Activated CD4-positive, alpha-beta memory T cell treated with anti-CD3 and anti-CD28 coated beads for 36 hours (primary cell): Measurements from ENCODE around the gene CDK5RAP1. TPM values are rescaled to one million over a fixed set of nuclear protein-coding genes. Genes with fewer than 3 reads are reported as not detected.
"Not testable (repeated sequence)": the region's sequence is repeated elsewhere in the genome, so short reads cannot be mapped to it uniquely, and the experiment has no call there.

ENCODE experiments used
- CTCF ChIA-PET: fragments of 350-600 bp; sonication (Branson Sonifier 250); formaldehyde crosslinking; loops from one replicate; lab custom pipeline; 2021; ENCODE audit warnings: antibody characterized with exemption, inconsistent platforms; lab: Charles Lee
- POLR2A ChIA-PET: fragments of 350-600 bp; sonication (Branson Sonifier 250); formaldehyde crosslinking; loops from one replicate; lab custom pipeline; 2021; ENCODE audit warnings: antibody characterized with exemption; lab: Charles Lee
- DNase-seq: peaks from one replicate; pipeline ENCODE4 v3.0.0-alpha.2; 2020
- H3K27ac Mint-ChIP-seq: one replicate; pipeline ENCODE4 v1.8.0; 2021; ENCODE audit warnings: mixed read lengths
- H3K27me3 Mint-ChIP-seq: one replicate; pipeline ENCODE4 v1.8.0; 2021; ENCODE audit warnings: mixed read lengths
- H3K36me3 Mint-ChIP-seq: one replicate; pipeline ENCODE4 v1.8.0; 2021; ENCODE audit warnings: mixed read lengths
- H3K4me1 Mint-ChIP-seq: one replicate; pipeline ENCODE4 v1.8.0; 2021; ENCODE audit warnings: low read depth, mixed read lengths
- H3K4me3 Mint-ChIP-seq: one replicate; pipeline ENCODE4 v1.8.0; 2021; ENCODE audit warnings: mild to moderate bottlenecking, mixed read lengths
- H3K9me3 Mint-ChIP-seq: one replicate; pipeline ENCODE4 v1.8.0; 2021; ENCODE audit warnings: mixed read lengths
- intact Hi-C: fragments of 100-400 bp; cut with micrococcal nuclease; formaldehyde crosslinking; loops from one replicate; pipeline ENCODE4 v1.15.1; 2023
- total RNA-seq, 2 experiments: library from RNA; stranded (reverse); gene quantifications; one replicate each; pipeline ENCODE4 v1.2.3, GENCODE V29; 2021

Gene CDK5RAP1
- total RNA-seq, 2 experiments from 2014 or later, result 39.6 to 40.3 TPM

DNA sequence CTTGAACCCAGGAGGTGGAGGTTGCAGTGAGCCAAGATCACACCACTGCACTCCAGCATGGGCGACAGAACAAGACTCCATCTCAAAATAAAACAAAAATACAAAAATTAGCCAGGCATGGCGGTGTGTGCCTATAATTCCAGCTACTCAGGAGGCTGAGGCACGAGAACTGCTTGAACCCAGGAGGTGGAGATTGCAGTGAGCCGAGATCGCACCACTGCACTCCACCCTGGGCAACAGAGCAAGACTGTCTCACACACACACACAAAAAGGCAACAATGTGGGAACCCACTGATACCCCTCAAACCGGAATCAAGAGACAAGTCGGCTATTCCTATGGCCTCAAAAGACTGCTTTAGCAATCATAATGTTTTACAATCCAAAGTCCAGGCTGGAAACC lies 39.2 kb upstream of the CDK5RAP1 start:
- H3K27me3 Mint-ChIP-seq, CTCF ChIA-PET, POLR2A ChIA-PET, H3K36me3 Mint-ChIP-seq, H3K27ac Mint-ChIP-seq, H3K9me3 Mint-ChIP-seq, DNase-seq, H3K4me3 Mint-ChIP-seq: not testable (repeated sequence)
- peaks cover 17% of the 10 kb centered on the region for H3K4me1 Mint-ChIP-seq
- intact Hi-C loops, result loop anchor here (5.0 kb wide), 2 partner anchors 227 to 292 kb away; partner anchors contain the start of genes ACTL10 and ZNF341

DNA sequence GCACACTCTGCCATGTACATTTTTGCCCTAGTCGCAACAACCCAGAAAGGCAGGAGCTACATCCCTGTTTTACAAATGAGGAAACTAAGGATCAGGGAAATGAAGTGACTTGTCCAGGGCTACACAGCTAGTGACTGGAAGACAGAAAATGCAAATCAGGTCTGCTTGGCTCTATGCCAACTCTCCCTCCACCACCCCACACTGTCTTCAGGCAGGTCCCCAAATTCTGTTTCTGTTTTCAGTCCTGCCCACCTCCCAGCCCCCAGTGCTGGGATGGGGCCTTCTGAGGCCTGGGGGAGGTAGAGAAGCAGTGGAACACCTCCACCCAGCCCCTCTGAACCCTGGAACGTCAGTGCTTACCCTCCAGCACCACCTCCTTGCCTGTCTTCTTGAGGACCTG lies 37.2 kb upstream of the CDK5RAP1 start:
- H3K4me3 Mint-ChIP-seq, result no peak overlapping the region
- no peaks in the 10 kb centered on the region for H3K36me3 Mint-ChIP-seq
- H3K27ac Mint-ChIP-seq, result no peak overlapping the region
- ChIA-PET POLR2A (no interaction called here), CTCF (interaction anchor here (0.9 to 1.4 kb wide), 2 partner anchors 19 to 229 kb away, joined by 3 to 5 read pairs; no protein-coding TSS in a partner anchor)
- DNase-seq, result no peak
- peaks cover 7% of the 10 kb centered on the region for H3K4me1 Mint-ChIP-seq
- intact Hi-C loops, result no loop called here
- no peaks in the 10 kb centered on the region for H3K9me3 Mint-ChIP-seq
- no peaks in the 10 kb centered on the region for H3K27me3 Mint-ChIP-seq

DNA sequence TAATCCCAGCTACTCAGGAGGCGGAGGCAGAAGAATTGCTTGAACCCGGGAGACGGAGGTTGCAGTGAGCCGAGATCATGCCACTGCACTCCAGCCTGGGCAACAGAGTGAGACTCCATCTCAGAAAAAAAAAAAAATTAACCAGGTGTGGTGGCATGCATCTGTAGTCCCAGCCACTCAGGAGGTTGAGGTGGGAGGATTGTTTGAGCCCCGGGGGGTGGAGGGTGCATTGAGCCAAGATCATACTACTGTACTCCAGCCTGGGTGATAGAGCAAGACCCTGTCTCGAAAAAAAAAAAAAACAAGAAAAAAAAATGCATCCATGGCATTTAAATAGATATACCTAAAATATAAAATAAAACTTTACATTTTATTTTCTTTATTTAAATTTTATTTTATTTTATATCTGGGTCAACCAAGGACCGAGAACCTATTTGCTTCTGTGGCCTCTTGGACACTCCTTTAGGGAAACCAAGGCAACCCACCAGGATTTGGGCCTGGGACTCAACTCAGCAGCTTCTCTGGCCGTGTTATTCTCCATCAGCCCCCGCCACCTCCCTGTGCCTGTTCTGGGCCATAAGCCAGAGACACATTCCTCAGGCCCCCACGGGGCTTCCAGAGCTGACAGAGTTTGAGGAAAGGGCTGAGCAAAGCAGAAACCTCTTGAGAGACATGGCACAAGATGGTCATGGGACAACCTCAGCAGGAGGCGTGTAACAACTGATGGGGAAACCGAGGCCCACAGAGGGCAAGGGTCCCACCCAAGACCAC lies 36.0 kb upstream of the CDK5RAP1 start:
- no peak for DNase-seq
- Mint-ChIP-seq H3K27me3 (no peaks in the 10 kb centered on the region), H3K4me1 (no peaks in the 10 kb centered on the region), H3K4me3 (no peak overlapping the region), H3K9me3 (no peaks in the 10 kb centered on the region), H3K27ac (no peak overlapping the region), H3K36me3 (no peaks in the 10 kb centered on the region)
- ChIA-PET CTCF (no interaction called here), POLR2A (no interaction called here)
- intact Hi-C loops, result no loop called here

DNA sequence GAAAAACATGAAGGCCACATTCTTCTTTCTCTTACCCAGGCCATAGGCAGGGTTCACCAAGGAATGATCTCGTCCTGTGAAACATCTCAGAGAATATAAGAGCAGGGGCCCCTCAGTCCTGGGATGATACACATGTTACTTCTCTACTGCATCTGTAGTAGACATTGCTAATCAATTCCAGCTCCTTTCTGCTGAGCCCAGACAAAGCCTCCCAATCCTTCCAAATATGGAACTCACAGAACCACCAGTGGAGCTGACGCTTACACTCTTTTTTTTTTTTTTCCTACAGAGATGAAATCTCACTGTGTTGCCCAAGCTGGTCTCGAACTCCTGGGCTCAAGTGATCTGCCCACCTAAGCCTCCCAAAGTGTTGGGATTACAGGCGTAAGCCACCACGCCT lies 33.1 kb upstream of the CDK5RAP1 start:
- POLR2A ChIA-PET, result no interaction called here
- Mint-ChIP-seq H3K27ac (no peak overlapping the region), H3K36me3 (no peaks in the 10 kb centered on the region), H3K4me1 (no peaks in the 10 kb centered on the region), H3K4me3 (no peak overlapping the region), H3K27me3 (no peaks in the 10 kb centered on the region), H3K9me3 (no peaks in the 10 kb centered on the region)
- no peak for DNase-seq
- intact Hi-C loops, result no loop called here
- CTCF ChIA-PET, result no interaction called here

DNA sequence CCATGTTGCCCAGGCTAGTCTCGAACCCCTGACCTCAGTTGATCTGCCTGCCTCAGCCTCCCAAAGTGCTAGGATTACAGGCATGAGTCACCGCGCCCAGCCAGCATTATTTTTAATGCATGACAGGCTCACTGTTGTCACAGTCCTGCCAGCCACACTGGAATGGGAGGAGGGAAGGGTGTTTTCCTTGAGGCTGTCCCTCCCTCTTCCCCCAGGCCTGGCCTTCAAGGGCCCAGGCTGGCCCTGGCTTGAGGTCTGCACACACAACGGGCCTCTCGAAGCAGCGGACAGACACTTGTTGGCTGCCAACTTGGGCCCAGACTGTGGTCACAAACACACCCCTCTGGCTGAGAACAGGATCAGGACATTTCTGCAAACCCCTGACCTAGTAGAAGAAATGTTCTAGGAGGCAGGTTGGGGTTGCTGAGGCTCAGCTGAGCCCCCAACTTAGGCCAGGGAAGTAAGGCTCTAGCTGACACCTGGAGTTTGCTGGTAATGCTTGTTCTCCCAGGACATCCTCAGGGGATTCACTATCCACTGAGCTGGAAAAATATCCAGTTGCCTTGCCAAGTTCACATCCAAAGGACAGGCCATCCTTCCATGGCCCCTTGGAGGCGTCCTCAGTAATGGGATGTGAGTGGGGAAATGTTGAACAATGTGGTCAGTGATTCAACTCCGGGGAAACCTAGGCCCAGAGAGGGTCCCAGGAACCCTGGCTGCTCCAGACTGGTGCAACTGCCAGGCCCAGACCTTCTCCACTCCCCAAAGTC lies 32.3 kb upstream of the CDK5RAP1 start:
- H3K4me1 Mint-ChIP-seq, result no peaks in the 10 kb centered on the region
- H3K36me3 Mint-ChIP-seq, result no peaks in the 10 kb centered on the region
- H3K9me3 Mint-ChIP-seq, result no peaks in the 10 kb centered on the region
- DNase-seq, result no peak
- H3K4me3 Mint-ChIP-seq, result no peak overlapping the region
- ChIA-PET CTCF (no interaction called here), POLR2A (no interaction called here)
- H3K27ac Mint-ChIP-seq, result no peak overlapping the region
- intact Hi-C loops, result no loop called here
- H3K27me3 Mint-ChIP-seq, result no peaks in the 10 kb centered on the region

DNA sequence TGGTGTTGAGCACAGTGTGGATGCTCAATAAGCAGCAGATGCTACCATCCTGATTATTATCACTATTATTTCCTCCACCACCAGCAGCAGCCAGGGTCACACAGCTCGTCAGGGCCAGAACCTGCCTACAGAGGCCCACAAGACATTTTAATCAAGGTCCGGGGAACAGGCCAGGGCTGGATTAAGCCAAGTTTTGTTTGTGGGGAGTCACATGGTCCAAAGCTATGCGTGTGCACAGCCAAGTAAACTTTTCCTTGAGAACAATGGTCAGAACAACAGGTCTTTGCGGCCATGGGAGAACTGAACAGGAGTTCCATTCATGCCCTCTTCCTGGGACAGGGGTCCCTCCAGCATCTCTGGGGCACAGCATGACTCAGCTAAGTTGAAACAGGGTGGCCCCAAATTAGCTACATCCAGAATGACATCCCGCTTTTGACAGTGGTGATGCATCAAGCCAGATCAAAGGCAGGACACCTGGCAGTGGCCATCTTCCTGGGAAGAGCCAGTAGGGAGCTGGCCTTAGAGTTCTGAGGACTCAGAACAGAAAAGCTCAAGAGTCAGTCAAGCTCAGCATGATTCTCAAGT lies 30.6 kb upstream of the CDK5RAP1 start:
- no peaks in the 10 kb centered on the region for H3K9me3 Mint-ChIP-seq
- ChIA-PET CTCF (interaction anchor here (0.9 kb wide), 1 partner anchor 26 kb away, joined by 3 read pairs; no protein-coding TSS in a partner anchor), POLR2A (no interaction called here)
- no peak for DNase-seq
- H3K27ac Mint-ChIP-seq, result no peak overlapping the region
- no peaks in the 10 kb centered on the region for H3K4me1 Mint-ChIP-seq
- H3K36me3 Mint-ChIP-seq, result no peaks in the 10 kb centered on the region
- no peaks in the 10 kb centered on the region for H3K27me3 Mint-ChIP-seq
- intact Hi-C loops, result no loop called here
- no peak overlapping the region for H3K4me3 Mint-ChIP-seq

DNA sequence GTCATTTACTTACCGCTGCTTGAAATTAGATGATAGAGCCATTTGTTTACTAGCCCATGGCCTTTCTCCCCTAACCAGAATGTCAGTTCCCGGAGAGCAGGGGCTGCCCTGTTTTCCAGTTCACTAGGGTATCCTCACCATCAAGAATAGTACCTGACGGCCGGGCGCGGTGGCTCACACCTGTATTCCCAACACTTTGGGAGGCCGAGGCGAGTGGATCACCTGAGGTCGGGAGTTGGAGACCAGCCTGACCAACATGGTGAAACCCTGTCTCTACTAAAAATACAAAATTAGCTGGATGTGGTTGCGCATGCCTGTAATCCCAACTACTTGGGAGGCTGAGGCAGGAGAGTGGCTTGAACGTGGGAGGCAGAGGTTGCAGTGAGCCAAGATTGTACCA lies 22.6 kb upstream of the CDK5RAP1 start:
- intact Hi-C loops, H3K27me3 Mint-ChIP-seq, H3K4me1 Mint-ChIP-seq, H3K4me3 Mint-ChIP-seq, DNase-seq, POLR2A ChIA-PET, H3K36me3 Mint-ChIP-seq, H3K27ac Mint-ChIP-seq, H3K9me3 Mint-ChIP-seq, CTCF ChIA-PET: not testable (repeated sequence)

DNA sequence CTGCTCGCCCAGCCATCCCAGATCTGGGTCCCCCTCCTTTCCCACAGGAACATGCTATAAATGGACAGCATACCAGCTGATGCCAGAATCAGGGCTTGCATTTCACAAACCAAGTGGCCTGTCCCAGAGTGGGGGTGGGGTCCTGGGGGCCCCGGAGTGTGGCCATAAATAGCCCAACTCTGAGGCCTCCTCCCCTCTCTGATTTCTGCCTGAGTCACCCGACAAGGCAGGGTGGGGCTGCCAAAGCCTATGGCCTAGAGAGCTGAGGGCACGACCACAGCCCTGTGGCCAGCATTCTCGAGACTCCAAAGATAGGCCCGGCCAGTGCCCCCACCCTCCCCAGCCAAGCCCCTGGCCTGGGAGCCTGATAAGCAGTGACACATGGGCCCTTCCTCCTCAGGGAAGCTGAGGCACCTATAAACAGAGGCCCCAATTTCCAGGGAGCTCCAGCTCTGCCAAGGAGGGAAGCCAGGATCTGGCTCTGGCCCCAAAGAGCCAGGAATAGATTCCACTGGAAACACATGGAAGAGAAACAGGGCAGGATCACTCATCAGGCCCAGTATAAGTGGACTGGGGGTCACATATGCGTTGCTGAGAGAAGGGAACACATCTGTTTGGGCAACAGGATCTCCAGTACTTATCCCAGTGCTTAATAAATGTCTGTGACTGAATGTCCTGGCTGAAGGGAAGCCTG lies 22.0 kb upstream of the CDK5RAP1 start:
- intact Hi-C loops, result no loop called here
- H3K9me3 Mint-ChIP-seq, result no peaks in the 10 kb centered on the region
- CTCF ChIA-PET, result no interaction called here
- H3K36me3 Mint-ChIP-seq, result no peaks in the 10 kb centered on the region
- H3K27me3 Mint-ChIP-seq, result no peaks in the 10 kb centered on the region
- no peak overlapping the region for H3K27ac Mint-ChIP-seq
- no peak overlapping the region for H3K4me3 Mint-ChIP-seq
- no peak for DNase-seq
- POLR2A ChIA-PET, result no interaction called here
- no peaks in the 10 kb centered on the region for H3K4me1 Mint-ChIP-seq

DNA sequence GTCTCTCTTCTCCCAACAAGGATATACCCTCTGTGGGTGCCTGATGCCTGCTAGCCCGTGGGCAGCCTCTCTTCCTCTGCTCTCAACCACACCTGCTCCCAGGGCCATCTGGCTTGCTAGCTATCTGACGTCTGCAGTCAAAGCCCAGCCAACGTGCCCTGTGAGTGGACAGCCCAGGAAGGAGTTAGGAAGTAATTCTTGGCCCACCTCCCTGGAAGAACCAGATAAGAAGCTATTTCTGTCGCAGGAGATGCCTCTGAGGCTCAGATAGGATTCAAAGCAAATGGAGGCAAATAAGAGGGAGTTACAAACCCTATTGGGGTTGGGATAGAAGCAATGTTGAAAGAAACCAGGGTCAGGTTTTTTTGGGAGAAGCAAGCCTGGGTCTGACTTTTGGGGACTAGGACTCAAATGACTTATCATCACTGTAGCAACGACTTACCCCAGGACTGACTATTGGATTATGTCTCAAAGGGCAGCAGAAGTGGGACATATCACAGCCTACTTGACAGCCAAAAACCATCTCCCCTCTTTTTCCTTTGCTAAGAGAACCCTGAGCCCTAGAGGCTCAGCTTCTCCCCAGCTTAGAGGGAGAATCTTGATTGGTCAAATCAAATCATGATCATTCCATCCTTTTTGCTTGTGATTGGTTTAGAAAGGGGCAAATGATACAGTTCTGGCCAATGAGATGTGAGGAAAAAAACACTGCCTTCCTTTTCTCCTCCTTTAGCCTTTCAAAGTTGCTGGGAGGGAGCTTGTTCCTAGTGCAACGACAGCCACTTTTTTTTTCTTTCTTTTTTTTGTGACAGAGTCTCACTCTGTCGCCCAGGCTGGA lies 18.0 kb upstream of the CDK5RAP1 start:
- Mint-ChIP-seq H3K36me3 (no peaks in the 10 kb centered on the region), H3K27me3 (no peaks in the 10 kb centered on the region), H3K9me3 (no peaks in the 10 kb centered on the region), H3K4me1 (no peaks in the 10 kb centered on the region), H3K4me3 (no peak overlapping the region), H3K27ac (no peak overlapping the region)
- intact Hi-C loops, result no loop called here
- ChIA-PET CTCF (interaction anchor here (0.6 kb wide), 1 partner anchor 215 kb away, joined by 3 read pairs; no protein-coding TSS in a partner anchor), POLR2A (no interaction called here)
- DNase-seq, result no peak

DNA sequence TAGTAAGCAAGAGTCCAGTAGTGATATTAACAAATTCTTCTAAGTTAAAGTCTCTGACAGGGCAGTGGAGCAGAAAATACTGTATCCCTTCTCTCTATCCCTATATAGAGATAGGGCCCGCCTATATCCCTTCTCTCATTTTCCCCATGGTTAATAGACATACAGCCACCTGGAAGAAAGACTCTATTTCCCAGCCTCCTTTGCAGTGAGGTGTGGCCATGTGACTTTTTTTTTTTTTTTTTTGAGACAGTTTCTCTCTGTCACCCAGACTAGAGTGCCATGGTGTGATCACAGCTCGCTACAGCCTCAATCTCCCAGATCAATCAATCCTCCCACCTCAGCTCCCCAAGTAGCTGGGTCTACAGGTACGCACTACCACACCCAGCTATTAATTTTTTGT lies 16.7 kb upstream of the CDK5RAP1 start:
- intact Hi-C loops, result no loop called here
- Mint-ChIP-seq H3K27ac (no peak overlapping the region), H3K9me3 (no peaks in the 10 kb centered on the region), H3K27me3 (no peaks in the 10 kb centered on the region), H3K4me3 (no peak overlapping the region), H3K36me3 (no peaks in the 10 kb centered on the region), H3K4me1 (no peaks in the 10 kb centered on the region)
- CTCF ChIA-PET, result no interaction called here
- POLR2A ChIA-PET, result no interaction called here
- no peak for DNase-seq

DNA sequence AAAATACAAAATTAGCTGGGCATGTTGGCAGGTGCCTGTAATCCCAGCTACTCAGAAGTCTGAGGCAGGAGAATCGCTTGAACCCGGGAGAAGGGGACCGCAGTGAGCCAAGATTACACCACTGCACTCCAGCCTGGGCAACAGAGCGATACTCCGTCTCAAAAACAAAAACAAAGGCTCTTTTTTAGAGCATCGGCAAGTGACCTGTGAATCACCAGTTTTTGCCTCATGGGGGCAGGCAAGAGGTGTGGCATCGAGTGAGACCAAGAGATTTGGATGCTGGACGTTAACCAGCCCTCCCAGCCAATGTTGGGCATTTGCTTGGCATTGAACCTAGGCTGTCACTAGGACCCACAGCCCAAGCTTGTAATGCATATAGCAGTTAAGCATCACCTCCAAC lies 14.6 kb upstream of the CDK5RAP1 start:
- CTCF ChIA-PET, result no interaction called here
- peaks cover 2% of the 10 kb centered on the region for H3K36me3 Mint-ChIP-seq
- H3K4me3 Mint-ChIP-seq, result no peak overlapping the region
- intact Hi-C loops, result no loop called here
- peak; percentile 13 for DNase-seq
- H3K27me3 Mint-ChIP-seq, result no peaks in the 10 kb centered on the region
- POLR2A ChIA-PET, result no interaction called here
- H3K27ac Mint-ChIP-seq, result no peak overlapping the region
- H3K9me3 Mint-ChIP-seq, result no peaks in the 10 kb centered on the region
- no peaks in the 10 kb centered on the region for H3K4me1 Mint-ChIP-seq
